HepG2 (cell line): ENCODE measurements around the gene KCNH6.

Experiments used
- EED ChIP-seq: sonication (generic); formaldehyde crosslinking; IDR thresholded peaks from 2 replicates; pipeline ENCODE4 v1.5.0; 2020; ENCODE audit warnings: mild to moderate bottlenecking, missing genetic modification reagents
- NCOA2 ChIP-seq: sonication (generic); formaldehyde crosslinking; IDR thresholded peaks from 2 replicates; pipeline ENCODE4 v1.8.0; 2022; ENCODE audit warnings: inconsistent platforms
- RFX5 ChIP-seq: IDR thresholded peaks from 2 replicates; pipeline ENCODE4 v1.6.1; 2011; ENCODE audit warnings: low read depth, low read length, improper control_type of control experiment
- SP5 ChIP-seq: IDR thresholded peaks from 2 replicates; pipeline ENCODE4 v1.6.1; 2016; ENCODE audit warnings: low read depth, borderline replicate concordance
- ZNF24 ChIP-seq: fragments of 450-650 bp; IDR thresholded peaks from 2 replicates; pipeline ENCODE4 v1.6.1; 2017; ENCODE audit warnings: antibody characterized with exemption, mild to moderate bottlenecking
- ZNF557 ChIP-seq: sonication (generic); formaldehyde crosslinking; IDR thresholded peaks from 2 replicates; pipeline ENCODE4 v1.4.0; 2020; ENCODE audit warnings: missing genetic modification reagents
- ZNF691 ChIP-seq: sonication (generic); formaldehyde crosslinking; IDR thresholded peaks from 2 replicates; pipeline ENCODE4 v1.4.0; 2020; ENCODE audit warnings: missing genetic modification reagents, low read depth, mild to moderate bottlenecking, borderline replicate concordance
- ZNF709 ChIP-seq: sonication (generic); formaldehyde crosslinking; IDR thresholded peaks from 2 replicates; pipeline ENCODE4 v1.5.0; 2020; ENCODE audit warnings: mild to moderate bottlenecking, missing genetic modification reagents
- TF ChIP-seq, protein P1 (sequence below), 2 experiments: IDR thresholded peaks; 2 replicates each; pipeline ENCODE4 v1.6.1; 2011 to 2012; ENCODE audit warnings: low read length in 2 of 2, borderline replicate concordance in 1 of 2, low read depth in 1 of 2, mild to moderate bottlenecking in 1 of 2, moderate library complexity in 1 of 2
- TF ChIP-seq, protein P2 (sequence below): sonication (generic); formaldehyde crosslinking; IDR thresholded peaks from 2 replicates; pipeline ENCODE4 v1.4.0; 2020; ENCODE audit warnings: missing genetic modification reagents

GRCh38 chr17:63494300-63494928, 28.7 kb upstream of the KCNH6 start:
- TF ChIP-seq NCOA2 (CRISPR knock-in tag) = no peak
- TF ChIP-seq SP5 (CRISPR knock-in tag) = no peak
- no peak for TF ChIP-seq ZNF24
- no peak for TF ChIP-seq EED (CRISPR knock-in tag)
- TF ChIP-seq, protein P1, sequence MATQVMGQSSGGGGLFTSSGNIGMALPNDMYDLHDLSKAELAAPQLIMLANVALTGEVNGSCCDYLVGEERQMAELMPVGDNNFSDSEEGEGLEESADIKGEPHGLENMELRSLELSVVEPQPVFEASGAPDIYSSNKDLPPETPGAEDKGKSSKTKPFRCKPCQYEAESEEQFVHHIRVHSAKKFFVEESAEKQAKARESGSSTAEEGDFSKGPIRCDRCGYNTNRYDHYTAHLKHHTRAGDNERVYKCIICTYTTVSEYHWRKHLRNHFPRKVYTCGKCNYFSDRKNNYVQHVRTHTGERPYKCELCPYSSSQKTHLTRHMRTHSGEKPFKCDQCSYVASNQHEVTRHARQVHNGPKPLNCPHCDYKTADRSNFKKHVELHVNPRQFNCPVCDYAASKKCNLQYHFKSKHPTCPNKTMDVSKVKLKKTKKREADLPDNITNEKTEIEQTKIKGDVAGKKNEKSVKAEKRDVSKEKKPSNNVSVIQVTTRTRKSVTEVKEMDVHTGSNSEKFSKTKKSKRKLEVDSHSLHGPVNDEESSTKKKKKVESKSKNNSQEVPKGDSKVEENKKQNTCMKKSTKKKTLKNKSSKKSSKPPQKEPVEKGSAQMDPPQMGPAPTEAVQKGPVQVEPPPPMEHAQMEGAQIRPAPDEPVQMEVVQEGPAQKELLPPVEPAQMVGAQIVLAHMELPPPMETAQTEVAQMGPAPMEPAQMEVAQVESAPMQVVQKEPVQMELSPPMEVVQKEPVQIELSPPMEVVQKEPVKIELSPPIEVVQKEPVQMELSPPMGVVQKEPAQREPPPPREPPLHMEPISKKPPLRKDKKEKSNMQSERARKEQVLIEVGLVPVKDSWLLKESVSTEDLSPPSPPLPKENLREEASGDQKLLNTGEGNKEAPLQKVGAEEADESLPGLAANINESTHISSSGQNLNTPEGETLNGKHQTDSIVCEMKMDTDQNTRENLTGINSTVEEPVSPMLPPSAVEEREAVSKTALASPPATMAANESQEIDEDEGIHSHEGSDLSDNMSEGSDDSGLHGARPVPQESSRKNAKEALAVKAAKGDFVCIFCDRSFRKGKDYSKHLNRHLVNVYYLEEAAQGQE (IDR thresholded peaks at IDR 0.05; ENCODE audit: borderline replicate concordance in 1 of 2, low read depth in 1 of 2, low read length in 2 of 2) = no peak
- no peak for TF ChIP-seq ZNF691
- no peak for TF ChIP-seq ZNF557
- TF ChIP-seq ZNF709 = no peak
- TF ChIP-seq RFX5 = no peak
- TF ChIP-seq, protein P2, sequence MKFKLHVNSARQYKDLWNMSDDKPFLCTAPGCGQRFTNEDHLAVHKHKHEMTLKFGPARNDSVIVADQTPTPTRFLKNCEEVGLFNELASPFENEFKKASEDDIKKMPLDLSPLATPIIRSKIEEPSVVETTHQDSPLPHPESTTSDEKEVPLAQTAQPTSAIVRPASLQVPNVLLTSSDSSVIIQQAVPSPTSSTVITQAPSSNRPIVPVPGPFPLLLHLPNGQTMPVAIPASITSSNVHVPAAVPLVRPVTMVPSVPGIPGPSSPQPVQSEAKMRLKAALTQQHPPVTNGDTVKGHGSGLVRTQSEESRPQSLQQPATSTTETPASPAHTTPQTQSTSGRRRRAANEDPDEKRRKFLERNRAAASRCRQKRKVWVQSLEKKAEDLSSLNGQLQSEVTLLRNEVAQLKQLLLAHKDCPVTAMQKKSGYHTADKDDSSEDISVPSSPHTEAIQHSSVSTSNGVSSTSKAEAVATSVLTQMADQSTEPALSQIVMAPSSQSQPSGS (CRISPR knock-in tag) = no peak
